ENCODE measurements around the gene FRMD5. TPM values are rescaled to one million over a fixed set of nuclear protein-coding genes. Genes with fewer than 3 reads are reported as not detected.

The FRMD5 gene
- total RNA-seq, 1 experiment from 2014 or later, result 17.4 TPM

- BruUV-seq (replicated peaks), result no TSS peak
- Mint-ChIP-seq H3K4me1 (ENCODE audit: low read depth, unreplicated experiment) (peaks cover 16% of the 10 kb centered on the region), H3K4me3 (ENCODE audit: unreplicated experiment) (no peak overlapping the region), H3K9me3 (ENCODE audit: unreplicated experiment) (no peaks in the 10 kb centered on the region), H3K36me3 (ENCODE audit: insufficient read depth, unreplicated experiment) (peaks cover 65% of the 10 kb centered on the region), H3K27ac (ENCODE audit: unreplicated experiment) (no peak overlapping the region), H3K27me3 (ENCODE audit: insufficient read depth, unreplicated experiment) (no peaks in the 10 kb centered on the region)
- Histone ChIP-seq H3K4me3 (ENCODE audit: low read depth, low read length) (no peak overlapping the region), H3K4me1 (peaks cover 35% of the 10 kb centered on the region), H3K27me3 (replicated peaks; ENCODE audit: control insufficient read depth, insufficient read depth, low read length) (no peaks in the 10 kb centered on the region), H3K9me3 (no peaks in the 10 kb centered on the region), H3K36me3 (ENCODE audit: control insufficient read depth, insufficient read depth, low read length) (no peaks in the 10 kb centered on the region)
- peak in 1 of 2 experiments; percentile 20 for DNase-seq
- CTCF ChIA-PET, result interaction anchor here (0.8 kb wide), 1 partner anchor 8 kb away, joined by 3 read pairs; no protein-coding TSS in a partner anchor
- TF ChIP-seq CTCF (IDR thresholded peaks at IDR 0.05; ENCODE audit: insufficient read depth in 1 of 2, low read depth in 1 of 2, low read length in 1 of 2, severe bottlenecking in 1 of 2, unreplicated experiment in 1 of 2), result peak in 1 of 2 experiments; percentile 51
- POLR2A ChIA-PET, result no interaction called here
- intact Hi-C loops (cut with micrococcal nuclease; ENCODE audit: unreplicated experiment), result no loop called here
Measured at GRCh38 chr15:43881944-43882343, 313.1 kb downstream of the FRMD5 start.

DNA sequence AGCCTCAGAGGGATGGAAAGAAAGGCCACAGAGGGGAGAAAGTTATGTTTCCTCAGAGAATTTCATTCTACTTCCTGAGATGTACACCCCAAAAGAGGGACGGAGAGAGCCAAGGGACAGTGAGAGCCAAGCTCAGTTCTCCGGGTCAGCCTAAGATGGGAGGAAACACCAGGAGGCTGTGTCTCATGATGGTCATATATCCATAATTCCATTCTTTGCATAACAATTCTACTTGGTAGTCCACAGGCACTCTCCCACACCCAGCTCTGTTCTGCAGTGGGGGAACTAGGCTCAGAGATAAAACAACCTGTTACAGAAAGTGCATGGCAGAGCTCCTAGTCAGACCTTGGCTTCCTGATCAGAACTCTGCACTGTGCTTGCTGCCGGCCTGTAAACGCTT is 313.8 kb downstream of the FRMD5 start:
- TF ChIP-seq CTCF (IDR thresholded peaks at IDR 0.05; ENCODE audit: insufficient read depth in 1 of 2, low read depth in 1 of 2, low read length in 1 of 2, severe bottlenecking in 1 of 2, unreplicated experiment in 1 of 2), result no peak
- Histone ChIP-seq H3K36me3 (ENCODE audit: control insufficient read depth, insufficient read depth, low read length) (no peaks in the 10 kb centered on the region), H3K9me3 (no peaks in the 10 kb centered on the region), H3K4me1 (peaks cover 40% of the 10 kb centered on the region), H3K27me3 (replicated peaks; ENCODE audit: control insufficient read depth, insufficient read depth, low read length) (no peaks in the 10 kb centered on the region), H3K4me3 (ENCODE audit: low read depth, low read length) (no peak overlapping the region)
- no peak overlapping the region for H3K4me3 Mint-ChIP-seq (ENCODE audit: unreplicated experiment)
- no peaks in the 10 kb centered on the region for H3K27me3 Mint-ChIP-seq (ENCODE audit: insufficient read depth, unreplicated experiment)
- intact Hi-C loops (cut with micrococcal nuclease; ENCODE audit: unreplicated experiment), result no loop called here
- H3K4me1 Mint-ChIP-seq (ENCODE audit: low read depth, unreplicated experiment), result peaks cover 20% of the 10 kb centered on the region
- no peaks in the 10 kb centered on the region for H3K9me3 Mint-ChIP-seq (ENCODE audit: unreplicated experiment)
- peaks cover 72% of the 10 kb centered on the region for H3K36me3 Mint-ChIP-seq (ENCODE audit: insufficient read depth, unreplicated experiment)
- no TSS peak for BruUV-seq (replicated peaks)
- no peak overlapping the region for H3K27ac Mint-ChIP-seq (ENCODE audit: unreplicated experiment)
- POLR2A ChIA-PET, result interaction anchor here (0.6 kb wide), 1 partner anchor 337 kb away, joined by 6 read pairs; no protein-coding TSS in a partner anchor
- DNase-seq, result no peak
- CTCF ChIA-PET, result interaction anchor here (0.8 kb wide), 1 partner anchor 9 kb away, joined by 3 read pairs; no protein-coding TSS in a partner anchor

DNA sequence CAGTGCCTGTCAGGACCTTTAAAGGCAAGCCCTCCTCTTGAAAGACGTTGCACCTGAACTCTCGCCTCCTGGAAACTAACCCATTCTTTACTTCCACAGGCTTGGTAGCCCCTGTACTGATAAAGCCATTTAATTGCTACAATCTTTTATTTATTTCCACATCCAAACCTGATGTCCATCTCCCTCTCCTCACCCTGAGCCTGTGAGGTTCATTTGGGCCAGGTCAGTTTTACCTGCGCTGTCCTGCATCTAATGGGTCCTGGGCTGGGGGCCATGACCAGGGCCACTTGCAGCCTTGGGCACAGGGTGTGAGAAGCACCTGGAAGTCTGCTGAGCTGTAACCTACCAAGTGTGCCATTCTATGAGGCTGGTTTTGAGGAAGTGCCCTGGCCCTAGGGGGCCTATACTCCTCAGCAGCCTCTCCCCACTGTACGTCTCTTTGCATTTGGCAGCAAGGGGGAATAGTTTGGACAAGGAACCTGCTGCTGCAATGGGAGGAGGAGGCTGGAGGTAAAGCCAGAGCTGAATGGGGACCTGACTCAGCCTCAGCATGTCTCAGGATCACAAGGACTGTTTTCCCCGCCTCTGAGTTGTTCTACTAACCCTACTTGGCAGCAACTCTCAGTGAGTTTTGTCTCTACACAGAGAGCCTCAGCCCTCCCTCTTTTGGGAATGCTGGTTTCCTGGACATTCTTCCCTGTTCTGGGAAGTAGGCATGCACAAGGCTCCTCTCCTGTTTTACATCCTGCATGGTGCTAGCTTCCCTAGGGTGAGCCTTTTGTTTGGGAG is 314.5 kb downstream of the FRMD5 start:
- no peak for TF ChIP-seq CTCF (IDR thresholded peaks at IDR 0.05; ENCODE audit: insufficient read depth in 1 of 2, low read depth in 1 of 2, low read length in 1 of 2, severe bottlenecking in 1 of 2, unreplicated experiment in 1 of 2)

More for the DNA sequence above, 314.5 kb downstream of the FRMD5 start:
- H3K36me3 ChIP-seq (ENCODE audit: control insufficient read depth, insufficient read depth, low read length), result no peaks in the 10 kb centered on the region
- H3K4me1 ChIP-seq, result peaks cover 40% of the 10 kb centered on the region
- peaks cover 20% of the 10 kb centered on the region for H3K4me1 Mint-ChIP-seq (ENCODE audit: low read depth, unreplicated experiment)
- H3K27ac Mint-ChIP-seq (ENCODE audit: unreplicated experiment), result no peak overlapping the region
- DNase-seq, result no peak
- peaks cover 79% of the 10 kb centered on the region for H3K36me3 Mint-ChIP-seq (ENCODE audit: insufficient read depth, unreplicated experiment)
- no peaks in the 10 kb centered on the region for H3K9me3 ChIP-seq
- no peaks in the 10 kb centered on the region for H3K27me3 ChIP-seq (replicated peaks; ENCODE audit: control insufficient read depth, insufficient read depth, low read length)
- no peak overlapping the region for H3K4me3 Mint-ChIP-seq (ENCODE audit: unreplicated experiment)
- H3K4me3 ChIP-seq (ENCODE audit: low read depth, low read length), result no peak overlapping the region
- CTCF ChIA-PET, result interaction anchor here (0.8 kb wide), 1 partner anchor 9 kb away, joined by 3 read pairs; no protein-coding TSS in a partner anchor
- BruUV-seq (replicated peaks), result no TSS peak
- no peaks in the 10 kb centered on the region for H3K27me3 Mint-ChIP-seq (ENCODE audit: insufficient read depth, unreplicated experiment)
- intact Hi-C loops (cut with micrococcal nuclease; ENCODE audit: unreplicated experiment), result no loop called here
- no peaks in the 10 kb centered on the region for H3K9me3 Mint-ChIP-seq (ENCODE audit: unreplicated experiment)
- POLR2A ChIA-PET, result interaction anchor here (0.6 kb wide), 1 partner anchor 337 kb away, joined by 6 read pairs; no protein-coding TSS in a partner anchor
